ENCODE data around the gene CCR7. TPM values are rescaled to one million over a fixed set of nuclear protein-coding genes. Genes with fewer than 3 reads are reported as not detected.

Gene CCR7
- total and polyA plus RNA-seq, 2 of the 8 experiments (the other 6 are each of a cell fraction or from before 2014, with no cell fraction given), result 0.12 to 0.17 TPM

DNA sequence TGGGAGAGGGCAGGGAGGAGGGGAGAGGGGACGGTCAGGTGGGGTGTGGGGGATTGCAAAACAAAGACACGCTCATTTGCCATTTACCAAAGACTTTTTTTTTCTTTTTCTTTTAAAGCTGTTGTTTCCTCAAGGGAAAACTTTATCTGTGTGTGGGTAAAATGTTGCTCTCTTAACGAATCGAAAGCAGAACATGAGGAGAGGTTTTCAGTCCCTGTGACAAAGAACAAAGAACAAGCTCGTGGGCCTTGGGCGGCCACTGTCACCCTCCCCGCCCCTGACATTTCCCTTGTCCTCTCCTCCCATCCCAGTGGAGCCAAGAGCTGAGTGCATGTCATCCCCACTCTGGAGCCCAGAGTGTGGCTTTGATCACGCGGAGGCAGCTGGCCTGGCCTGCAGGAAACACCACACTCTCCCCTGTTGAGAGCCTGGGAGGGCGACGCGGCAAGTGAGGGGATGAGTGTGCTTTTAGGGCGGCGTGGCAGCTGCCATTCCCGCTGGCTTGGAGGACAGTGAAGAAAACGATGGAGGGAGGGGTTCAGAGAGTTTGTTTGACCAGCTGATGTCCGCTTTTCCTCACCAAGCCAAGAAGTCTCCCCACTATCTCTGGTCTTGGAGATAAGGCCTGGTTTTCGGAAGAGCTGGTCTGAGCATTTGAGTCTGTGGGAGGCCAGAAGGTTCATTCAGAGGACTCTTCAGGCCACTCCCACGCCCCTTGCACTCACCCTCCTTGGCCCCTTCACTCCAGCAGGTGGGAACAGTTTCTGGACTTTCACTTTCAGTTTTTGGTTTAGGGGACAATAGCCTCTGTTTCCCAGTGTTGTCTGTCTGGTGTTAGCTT is 11.4 kb downstream of the CCR7 start:
- no peak overlapping the region for H4K91ac ChIP-seq (replicated peaks; ENCODE audit: insufficient read length, low read length)
- H4K5ac ChIP-seq (ENCODE audit: insufficient read length, low read depth, low read length), result no peak overlapping the region
- H3K56ac ChIP-seq (replicated peaks; ENCODE audit: insufficient read length, low read depth, low read length), result no peak overlapping the region
- POLR2A ChIA-PET (ENCODE audit: partially characterized antibody), result interaction anchor here (0.8 kb wide), 1 partner anchor 131 kb away, joined by 3 read pairs; no protein-coding TSS in a partner anchor
- H3K18ac ChIP-seq (ENCODE audit: extremely low read depth, low read length), result no peak overlapping the region
- H2AK5ac ChIP-seq (ENCODE audit: low read depth, low read length), result no peak overlapping the region
- H3K79me2 ChIP-seq (ENCODE audit: control insufficient read depth in 1 of 2, insufficient read depth in 2 of 2, low read length in 2 of 2), result no peaks in the 10 kb centered on the region
- no peak overlapping the region for H3K27ac ChIP-seq (ENCODE audit: low read depth, low read length)
- no peaks in the 10 kb centered on the region for H3K79me1 ChIP-seq (ENCODE audit: low read depth, low read length)
- FAIRE-seq, result no peak
- no peak overlapping the region; the same call in 1 of the 2 replicates for H2BK5ac ChIP-seq (ENCODE audit: low read depth, low read length)
- H3K4ac ChIP-seq (replicated peaks; ENCODE audit: insufficient read length, low read depth, low read length), result no peak overlapping the region
- no peaks in the 10 kb centered on the region for H4K20me1 ChIP-seq (replicated peaks in 1 of 2; ENCODE audit: control insufficient read depth in 1 of 2, insufficient read depth in 2 of 2, low read length in 2 of 2)
- DNase-seq (ENCODE audit: low read depth in 1 of 2, low spot score in 2 of 2), result no peak
- H2BK15ac ChIP-seq (ENCODE audit: low read length), result 0 out of 2 replicates have a peak overlapping the region, but pooled peaks have one; percentile 3
- no peak overlapping the region for H3K4me3 ChIP-seq (ENCODE audit: extremely low read depth in 1 of 4, insufficient read depth in 2 of 4, low read depth in 3 of 4, low read length in 4 of 4)
- no peaks in the 10 kb centered on the region for H3K23me2 ChIP-seq (ENCODE audit: low read depth, low read length)
- H3K23ac ChIP-seq (ENCODE audit: insufficient read length), result no peak overlapping the region
- H2BK120ac ChIP-seq (replicated peaks; ENCODE audit: low read depth, low read length), result no peak overlapping the region
- no peaks in the 10 kb centered on the region for H3K9me3 ChIP-seq (ENCODE audit: insufficient read depth in 2 of 2, low read depth in 1 of 2, low read length in 1 of 2)
- H3K4me1 ChIP-seq (replicated peaks in 1 of 4; ENCODE audit: control insufficient read depth in 3 of 4, insufficient read depth in 4 of 4, low read length in 3 of 4), result peaks cover 0 to 5% (median under 1%) of the 10 kb centered on the region in 4 experiments; a peak in 1 of 7 replicates
- H3K14ac ChIP-seq (ENCODE audit: insufficient read length), result no peak overlapping the region
- H2AFZ ChIP-seq (ENCODE audit: low read length), result peak overlapping the region; percentile 77
- no peak overlapping the region for H4K8ac ChIP-seq (ENCODE audit: extremely low read depth, insufficient read depth, low read length)
- H2BK20ac ChIP-seq (ENCODE audit: low read length), result peak overlapping the region; percentile 3; the same call in 1 of the 2 replicates
- CTCF ChIA-PET (ENCODE audit: partially characterized antibody), result interaction anchor here (0.7 to 9.1 kb wide), 16 partner anchors 7 to 199 kb away, joined by 3 to 80 read pairs (median 4); no protein-coding TSS in a partner anchor
- no peak overlapping the region for H3K4me2 ChIP-seq (ENCODE audit: insufficient read depth in 1 of 2, low read depth in 2 of 2, low read length in 2 of 2)
- TF ChIP-seq JUND (IDR thresholded peaks at IDR 0.05; ENCODE audit: low read length) (no peak), SUZ12 (IDR thresholded peaks at IDR 0.05; ENCODE audit: low read length) (no peak), RAD21 (IDR thresholded peaks at IDR 0.05 in 1 of 2, conservative IDR thresholded peaks at IDR 0.05 in 1 of 2; ENCODE audit: low read depth in 2 of 2, low read length in 2 of 2) (no peak), CREB1 (IDR thresholded peaks at IDR 0.05) (no peak), E2F6 (IDR thresholded peaks at IDR 0.05) (no peak)
- no peak overlapping the region for H2BK12ac ChIP-seq (ENCODE audit: low read depth, low read length)
- 88% methylated on average over 17 of the region's 19 CpGs; no CpG with 5 or more reads in 1 of the 2 experiments for WGBS, 2 experiments (ENCODE audit: extremely low coverage in 1 of 2, insufficient coverage in 1 of 2, insufficient read length in 1 of 2, insufficient replicate concordance in 2 of 2, low coverage in 1 of 2, low lambda C conversion rate in 2 of 2, missing lambda C conversion rate in 1 of 2)
- H3K9ac ChIP-seq (replicated peaks in 1 of 4; ENCODE audit: extremely low read depth in 1 of 4, low read depth in 3 of 4, low read length in 3 of 4), result no peak overlapping the region
- no peaks in the 10 kb centered on the region; a peak in 1 of 7 replicates for H3K27me3 ChIP-seq (replicated peaks in 1 of 4; ENCODE audit: control insufficient read depth in 3 of 4, extremely low read depth in 1 of 4, insufficient read depth in 3 of 4, low read length in 3 of 4)
- H3K36me3 ChIP-seq (ENCODE audit: control insufficient read depth in 2 of 4, insufficient read depth in 4 of 4, low read length in 3 of 4), result no peaks in the 10 kb centered on the region
